Upper lobe of left lung (tissue), 6 donors: ENCODE results near the gene DLG2. TPM values are rescaled to one million over a fixed set of nuclear protein-coding genes. Genes with fewer than 3 reads are reported as not detected.

Experiments
- ATAC-seq, 2 donors: fragments of 200-7000 bp; cut with Tn5 transposase; one replicate each; pipeline ENCODE4 v1.9.1; 2022; ENCODE audit warnings: mild to moderate bottlenecking in 2 of 2, moderate library complexity in 2 of 2; ENCODE audit not compliant: low FRiP score in 2 of 2
- DNase-seq, 2 donors: peaks; one replicate each; pipeline ENCODE4 v3.0.0-alpha.2; 2019 to 2020
- H3K27ac ChIP-seq, 4 donors: fragments of 200-600 bp; sonication (generic); one replicate each; pipeline ENCODE4 v1.5.1; 2016 to 2019
- H3K27me3 ChIP-seq, 4 donors: fragments of 200-600 bp; sonication (generic); one replicate each; pipeline ENCODE4 v1.5.1; 2017 to 2019
- H3K36me3 ChIP-seq, 4 donors: fragments of 200-600 bp; sonication (generic); one replicate each; pipeline ENCODE4 v1.5.1; 2016 to 2019
- H3K4me1 ChIP-seq, 4 donors: fragments of 200-600 bp; sonication (generic); one replicate each; pipeline ENCODE4 v1.5.1; 2018 to 2019
- H3K4me3 ChIP-seq, 4 donors: fragments of 200-600 bp; sonication (generic); one replicate each; pipeline ENCODE4 v1.5.1; 2017 to 2019; ENCODE audit warnings: mild to moderate bottlenecking in 2 of 4, moderate library complexity in 1 of 4
- H3K9me3 ChIP-seq, 4 donors: fragments of 200-600 bp; sonication (generic); one replicate each; pipeline ENCODE4 v1.5.1; 2018 to 2019
- EP300 ChIP-seq, 4 donors: sonication (generic); formaldehyde crosslinking; IDR thresholded peaks; one replicate each; pipeline ENCODE4 v1.5.1; 2017; ENCODE audit warnings: antibody characterized with exemption in 4 of 4, control low read depth in 2 of 4
- POLR2A ChIP-seq, 4 donors: fragments of 450-650 bp; IDR thresholded peaks; one replicate each; pipeline ENCODE4 v1.5.1; 2016 to 2017; ENCODE audit warnings: antibody characterized with exemption in 4 of 4, mild to moderate bottlenecking in 2 of 4
- POLR2AphosphoS5 ChIP-seq, 2 donors: sonication (generic); formaldehyde crosslinking; IDR thresholded peaks; one replicate each; pipeline ENCODE4 v1.5.1; 2017; ENCODE audit warnings: antibody characterized with exemption in 2 of 2
- WGBS, 2 donors: methylation state at CpG; one replicate each; pipeline ENCODE4 v1.1.5; 2017 to 2018; 5-methylcytosine and 5-hydroxymethylcytosine counted together
- total RNA-seq, 6 donors: library from RNA; depleted of rRNA in 4 of 6; stranded (reverse); fragments of >200 nt in 4 of 6; gene quantifications; one replicate each; pipeline versions ENCODE4 v1.1.0 to v1.2.1, GENCODE V29; 2016 to 2021
- TF ChIP-seq, protein P1 (sequence below), 6 experiments: fragments of 450-650 bp in 4 of 6; fragments of 200-600 bp in 2 of 6; sonication (generic) in 2 of 6; IDR thresholded peaks; one replicate each; pipeline ENCODE4 v1.5.1; 2016 to 2019; ENCODE audit warnings: antibody characterized with exemption in 6 of 6
- donor health status: DM: no; HTN: no; CAD: no; lungs with moderate emphysema.
- donor health status: DM: no; HTN: yes; CAD: no; lungs with severe emphysema.

DLG2 gene
- total RNA-seq, 6 donors from 2014 or later: 3.4 to 37.7 (median 9.1) TPM

DNA sequence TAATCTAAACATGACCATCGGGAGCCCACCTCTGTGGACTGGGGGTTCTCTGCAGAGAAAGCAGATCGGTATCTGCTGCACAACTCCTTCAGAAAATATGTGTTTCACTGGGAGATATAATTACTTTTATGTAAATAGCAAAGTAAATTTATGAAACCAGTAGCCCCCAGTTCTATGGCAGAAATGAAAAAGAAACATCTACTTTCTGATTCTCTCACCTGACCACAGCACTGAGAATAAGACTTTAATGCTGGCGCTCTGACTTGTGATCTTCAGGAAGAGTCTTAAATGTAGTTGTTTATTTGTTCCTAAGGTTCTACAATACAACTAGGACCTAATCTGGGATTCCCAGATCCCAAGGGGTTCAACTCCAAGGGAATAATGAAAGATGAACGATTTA is 518.0 kb downstream of the DLG2 start:
- 79 to 86% methylated on average over 4 of the region's 4 CpGs for WGBS, 2 donors
- Histone ChIP-seq H3K9me3 (no peaks in the 10 kb centered on the region), H3K27me3 (no peaks in the 10 kb centered on the region), H3K4me3 (no peak overlapping the region), H3K4me1 (no peaks in the 10 kb centered on the region), H3K27ac (no peak overlapping the region), H3K36me3 (no peaks in the 10 kb centered on the region)
- DNase-seq (no peak), ATAC-seq (no peak)
- TF ChIP-seq, protein P1, sequence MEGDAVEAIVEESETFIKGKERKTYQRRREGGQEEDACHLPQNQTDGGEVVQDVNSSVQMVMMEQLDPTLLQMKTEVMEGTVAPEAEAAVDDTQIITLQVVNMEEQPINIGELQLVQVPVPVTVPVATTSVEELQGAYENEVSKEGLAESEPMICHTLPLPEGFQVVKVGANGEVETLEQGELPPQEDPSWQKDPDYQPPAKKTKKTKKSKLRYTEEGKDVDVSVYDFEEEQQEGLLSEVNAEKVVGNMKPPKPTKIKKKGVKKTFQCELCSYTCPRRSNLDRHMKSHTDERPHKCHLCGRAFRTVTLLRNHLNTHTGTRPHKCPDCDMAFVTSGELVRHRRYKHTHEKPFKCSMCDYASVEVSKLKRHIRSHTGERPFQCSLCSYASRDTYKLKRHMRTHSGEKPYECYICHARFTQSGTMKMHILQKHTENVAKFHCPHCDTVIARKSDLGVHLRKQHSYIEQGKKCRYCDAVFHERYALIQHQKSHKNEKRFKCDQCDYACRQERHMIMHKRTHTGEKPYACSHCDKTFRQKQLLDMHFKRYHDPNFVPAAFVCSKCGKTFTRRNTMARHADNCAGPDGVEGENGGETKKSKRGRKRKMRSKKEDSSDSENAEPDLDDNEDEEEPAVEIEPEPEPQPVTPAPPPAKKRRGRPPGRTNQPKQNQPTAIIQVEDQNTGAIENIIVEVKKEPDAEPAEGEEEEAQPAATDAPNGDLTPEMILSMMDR (IDR thresholded peaks at IDR 0.05): no peak
- TF ChIP-seq EP300 (IDR thresholded peaks at IDR 0.05) (no peak), POLR2AphosphoS5 (IDR thresholded peaks at IDR 0.05) (no peak), POLR2A (IDR thresholded peaks at IDR 0.05) (no peak)

DNA sequence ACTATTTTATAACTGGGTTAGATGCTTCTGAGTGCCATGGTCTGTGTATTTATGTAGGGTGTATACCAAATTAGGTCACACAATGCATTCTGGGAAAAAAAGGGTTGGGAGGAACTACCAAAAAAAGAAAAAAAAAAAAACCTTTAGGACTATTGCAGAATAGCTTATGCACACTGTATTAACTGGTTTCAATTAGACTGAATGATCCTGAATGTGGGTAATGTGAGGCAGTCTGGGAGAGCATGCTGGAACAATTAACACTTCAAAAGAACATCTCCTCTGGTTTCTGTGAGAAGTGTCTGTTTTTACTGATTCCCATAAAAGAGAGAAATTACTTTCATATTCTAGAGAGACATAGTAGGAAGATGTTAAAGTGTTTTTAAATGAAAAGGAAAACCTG is 521.3 kb downstream of the DLG2 start:
- TF ChIP-seq POLR2A (IDR thresholded peaks at IDR 0.05): no peak
- TF ChIP-seq, protein P1 (IDR thresholded peaks at IDR 0.05): no peak
- TF ChIP-seq EP300 (IDR thresholded peaks at IDR 0.05): no peak
- no peak for TF ChIP-seq POLR2AphosphoS5 (IDR thresholded peaks at IDR 0.05)
- ATAC-seq (no peak), DNase-seq (no peak)
- Histone ChIP-seq H3K4me3 (no peak overlapping the region), H3K9me3 (no peaks in the 10 kb centered on the region), H3K4me1 (no peaks in the 10 kb centered on the region), H3K27me3 (no peaks in the 10 kb centered on the region), H3K27ac (no peak overlapping the region), H3K36me3 (no peaks in the 10 kb centered on the region)

DNA sequence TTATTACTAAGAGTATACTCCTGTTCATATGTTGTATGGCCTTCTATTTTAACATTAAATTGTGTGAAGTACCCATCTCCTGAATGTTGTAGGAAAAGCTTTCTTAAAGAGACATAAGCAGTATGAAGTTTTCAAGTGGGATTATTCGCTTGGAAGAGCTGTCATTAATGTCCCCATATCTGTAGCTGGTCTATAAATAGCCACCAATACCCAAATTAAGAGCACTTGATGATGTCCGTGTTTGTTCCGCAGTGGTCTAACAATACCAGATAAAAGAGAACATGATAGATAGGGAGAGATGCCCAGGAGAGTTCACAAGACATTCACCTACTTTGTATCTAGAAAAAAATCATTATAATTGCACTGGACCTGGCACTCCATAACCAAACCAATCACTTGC is 527.6 kb downstream of the DLG2 start:
- WGBS, 2 donors: 65 to 80% methylated on average over 3 of the region's 3 CpGs

DNA sequence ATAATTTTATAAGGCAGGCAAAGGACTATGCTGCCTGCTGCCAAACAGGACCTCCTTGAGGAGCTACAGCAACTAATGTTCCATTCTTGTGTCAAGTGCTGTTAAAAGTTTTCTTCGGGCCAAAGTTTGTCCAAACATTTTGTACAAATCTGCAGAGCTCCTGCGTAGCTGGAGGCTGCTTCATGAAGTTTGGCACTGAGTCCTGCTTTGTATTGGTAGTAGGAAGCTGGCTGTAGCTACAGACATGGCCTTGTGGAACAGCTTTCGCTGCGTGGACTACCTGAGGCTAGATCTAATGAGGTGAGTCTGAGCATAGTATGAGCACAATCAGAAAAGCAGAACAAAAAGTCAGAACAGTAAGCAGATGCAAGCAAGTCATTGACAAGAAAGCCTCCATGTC is 528.1 kb downstream of the DLG2 start:
- TF ChIP-seq, protein P1 (IDR thresholded peaks at IDR 0.05): no peak
- no peak for TF ChIP-seq EP300 (IDR thresholded peaks at IDR 0.05)
- no peak for TF ChIP-seq POLR2AphosphoS5 (IDR thresholded peaks at IDR 0.05)
- TF ChIP-seq POLR2A (IDR thresholded peaks at IDR 0.05): no peak
- DNase-seq: no peak
- no peaks in the 10 kb centered on the region for H3K27me3 ChIP-seq
- no peak overlapping the region for H3K27ac ChIP-seq
- no peaks in the 10 kb centered on the region for H3K9me3 ChIP-seq
- H3K4me1 ChIP-seq: no peaks in the 10 kb centered on the region
- H3K4me3 ChIP-seq: no peak overlapping the region
- ATAC-seq: no peak
- WGBS, 2 donors: 48 to 49% methylated on average over 4 of the region's 4 CpGs
- H3K36me3 ChIP-seq: no peaks in the 10 kb centered on the region

More for the DNA sequence above, 527.6 kb downstream of the DLG2 start:
- Histone ChIP-seq H3K27ac (no peak overlapping the region), H3K4me1 (no peaks in the 10 kb centered on the region), H3K36me3 (no peaks in the 10 kb centered on the region), H3K4me3 (no peak overlapping the region), H3K9me3 (no peaks in the 10 kb centered on the region), H3K27me3 (no peaks in the 10 kb centered on the region)
- TF ChIP-seq POLR2AphosphoS5 (IDR thresholded peaks at IDR 0.05) (no peak), EP300 (IDR thresholded peaks at IDR 0.05) (no peak), POLR2A (IDR thresholded peaks at IDR 0.05) (no peak)
- TF ChIP-seq, protein P1 (IDR thresholded peaks at IDR 0.05): no peak
- DNase-seq: no peak
- no peak for ATAC-seq

DNA sequence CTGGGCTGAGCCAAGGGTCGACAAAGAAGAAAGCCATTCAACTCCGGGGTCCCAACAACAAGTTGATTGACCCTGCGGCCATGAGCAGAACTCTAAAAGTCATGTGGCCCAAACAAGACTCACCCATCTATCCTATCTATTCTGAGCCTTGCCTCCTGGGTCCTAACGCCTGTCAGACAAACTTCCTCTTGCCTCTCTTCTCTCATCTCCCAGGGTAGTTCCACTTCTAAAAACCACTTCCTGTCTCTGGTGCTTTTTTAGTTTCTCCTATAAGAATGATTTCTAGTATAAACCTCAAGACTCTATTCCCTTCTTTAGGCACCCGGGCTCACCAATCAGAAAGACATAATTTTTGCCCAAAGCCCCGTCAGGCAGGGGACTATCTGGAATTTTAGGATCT is 530.2 kb downstream of the DLG2 start:
- DNase-seq (no peak), ATAC-seq (no peak)
- H3K27ac ChIP-seq: no peak overlapping the region
- no peaks in the 10 kb centered on the region for H3K9me3 ChIP-seq
- WGBS, 2 donors: 83 to 86% methylated on average over 6 of the region's 6 CpGs
- H3K27me3 ChIP-seq: no peaks in the 10 kb centered on the region
- H3K4me3 ChIP-seq: no peak overlapping the region
- TF ChIP-seq, protein P1 (IDR thresholded peaks at IDR 0.05): no peak
- TF ChIP-seq POLR2AphosphoS5 (IDR thresholded peaks at IDR 0.05) (no peak), EP300 (IDR thresholded peaks at IDR 0.05) (no peak), POLR2A (IDR thresholded peaks at IDR 0.05) (no peak)
- no peaks in the 10 kb centered on the region for H3K4me1 ChIP-seq
- no peaks in the 10 kb centered on the region for H3K36me3 ChIP-seq
